Stimulated activated CD4-positive, alpha-beta T cell treated with anti-CD3 and anti-CD28 coated beads, Interleukin-1b, Interleukin-23, amount 100 ng/mL, for 1 hour (primary cell): ENCODE results near the gene FEZ2.
"Not testable (repeated sequence)": the region's sequence is repeated elsewhere in the genome, so short reads cannot be mapped to it uniquely, and the experiment has no call there.

Source experiments
- DNase-seq, 2 donors: peaks; one replicate each; pipeline ENCODE4 v3.0.0-alpha.2; 2020; ENCODE audit warnings: low read depth in 2 of 2

The FEZ2 gene, protein sequence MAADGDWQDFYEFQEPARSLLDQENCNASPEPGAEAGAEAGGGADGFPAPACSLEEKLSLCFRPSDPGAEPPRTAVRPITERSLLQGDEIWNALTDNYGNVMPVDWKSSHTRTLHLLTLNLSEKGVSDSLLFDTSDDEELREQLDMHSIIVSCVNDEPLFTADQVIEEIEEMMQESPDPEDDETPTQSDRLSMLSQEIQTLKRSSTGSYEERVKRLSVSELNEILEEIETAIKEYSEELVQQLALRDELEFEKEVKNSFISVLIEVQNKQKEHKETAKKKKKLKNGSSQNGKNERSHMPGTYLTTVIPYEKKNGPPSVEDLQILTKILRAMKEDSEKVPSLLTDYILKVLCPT

GRCh38 chr2:36597532-36598377, at the start of gene FEZ2:
Gene FEZ2 (minus strand): TSS chr2:36598168. CDS start chr2:36598142, 26 bp downstream.
- peak in 1 of 2 donors; percentile 30 for DNase-seq

GRCh38 chr2:36634981-36635597, 37.1 kb upstream of the FEZ2 start:
- DNase-seq: no peak

DNA sequence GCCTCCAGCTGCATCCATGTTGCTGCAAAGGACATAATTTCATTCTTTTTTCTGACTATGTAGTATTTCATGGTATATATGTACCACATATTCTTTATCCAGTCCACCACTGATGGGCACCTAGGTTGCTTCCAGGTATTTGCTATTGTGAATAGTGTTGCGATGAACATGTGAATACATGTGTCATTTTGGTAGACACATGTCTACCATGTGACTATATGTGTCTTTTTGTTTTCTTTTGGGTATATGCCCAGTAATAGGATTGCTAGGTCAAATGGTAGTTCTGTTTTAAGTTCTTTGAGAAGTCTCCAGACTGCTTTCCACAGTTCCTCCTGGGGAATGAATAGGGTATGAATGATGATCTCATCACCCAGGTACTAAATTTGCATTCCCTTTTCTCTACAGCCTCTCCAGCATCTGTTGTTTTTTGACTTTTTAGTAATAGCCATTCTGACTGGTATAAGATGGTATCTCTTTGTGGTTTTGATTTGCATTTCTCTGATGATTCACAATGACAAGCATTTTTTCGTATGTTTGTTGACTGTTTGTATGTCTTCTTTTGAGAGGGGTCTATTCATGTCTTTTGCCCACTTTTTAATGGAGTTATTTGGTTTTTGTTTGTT, 35.6 kb upstream of the FEZ2 start:
- no peak for DNase-seq

GRCh38 chr2:36626756-36627155, 28.8 kb upstream of the FEZ2 start:
- no peak for DNase-seq

DNA sequence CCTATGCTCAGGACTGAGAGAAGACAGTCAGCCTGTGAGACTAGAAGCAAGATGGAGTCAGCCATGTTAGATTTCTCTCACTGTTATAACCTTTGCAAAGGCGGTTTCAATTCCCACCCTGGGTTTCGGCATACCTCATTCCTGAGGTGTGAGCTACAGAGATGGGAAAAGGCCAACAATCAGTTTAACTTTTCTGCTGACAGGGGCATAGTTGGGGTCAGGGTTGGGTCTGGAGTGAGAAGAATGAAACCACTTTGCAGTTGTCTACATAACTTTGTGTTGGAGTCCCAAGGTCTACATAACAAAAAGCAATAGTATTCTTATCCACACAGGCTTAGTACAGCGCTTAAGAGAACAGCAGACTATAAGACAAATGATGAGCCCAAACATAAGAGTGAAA, 28.1 kb upstream of the FEZ2 start:
- DNase-seq: no peak

- no peak for DNase-seq
Measured at GRCh38 chr2:36625304-36625703, 27.3 kb upstream of the FEZ2 start.

GRCh38 chr2:36620321-36620720, 22.4 kb upstream of the FEZ2 start:
- no peak for DNase-seq

DNA sequence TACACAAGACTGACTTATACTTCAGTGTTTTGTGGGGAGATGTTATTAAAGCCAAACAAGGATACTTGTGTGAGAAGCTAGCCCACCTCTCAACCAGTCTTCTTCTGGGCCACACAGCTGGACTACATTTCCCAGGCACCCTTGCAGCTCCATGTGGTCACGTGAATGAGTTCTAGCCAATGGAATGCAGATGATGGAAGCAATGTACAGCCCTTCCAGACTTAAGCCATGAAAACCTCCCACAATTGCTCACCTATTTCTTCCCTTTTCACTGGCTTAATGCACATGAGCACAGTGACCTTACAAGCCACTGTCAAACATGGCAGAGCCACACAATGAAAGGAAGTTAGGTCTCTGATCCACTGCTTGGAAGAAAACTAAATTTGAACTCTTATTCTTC, 20.4 kb upstream of the FEZ2 start:
- no peak for DNase-seq

DNA sequence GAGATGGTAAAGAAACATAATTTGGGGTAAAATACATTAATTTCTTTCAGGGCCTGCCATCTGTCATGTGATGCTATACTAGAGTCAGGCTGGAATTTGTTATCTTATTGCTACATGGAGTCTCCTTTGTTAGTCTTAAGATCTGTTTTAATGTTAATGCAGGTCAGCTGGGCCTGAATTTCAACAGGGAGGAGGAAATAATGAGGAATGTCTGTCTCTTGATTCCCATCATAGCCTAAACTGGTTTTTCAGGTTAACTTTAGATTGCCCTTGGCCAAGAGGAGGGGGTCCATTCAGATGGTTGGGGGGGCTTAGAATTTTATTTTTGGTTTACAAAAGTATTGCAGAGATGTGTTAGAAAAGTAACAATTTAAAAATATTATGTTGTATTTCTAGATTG, 19.0 kb upstream of the FEZ2 start:
- DNase-seq: no peak

GRCh38 chr2:36615222-36615621, 17.3 kb upstream of the FEZ2 start:
- DNase-seq: no peak

- no peak for DNase-seq
Measured at GRCh38 chr2:36613801-36614200, 15.8 kb upstream of the FEZ2 start.

DNA sequence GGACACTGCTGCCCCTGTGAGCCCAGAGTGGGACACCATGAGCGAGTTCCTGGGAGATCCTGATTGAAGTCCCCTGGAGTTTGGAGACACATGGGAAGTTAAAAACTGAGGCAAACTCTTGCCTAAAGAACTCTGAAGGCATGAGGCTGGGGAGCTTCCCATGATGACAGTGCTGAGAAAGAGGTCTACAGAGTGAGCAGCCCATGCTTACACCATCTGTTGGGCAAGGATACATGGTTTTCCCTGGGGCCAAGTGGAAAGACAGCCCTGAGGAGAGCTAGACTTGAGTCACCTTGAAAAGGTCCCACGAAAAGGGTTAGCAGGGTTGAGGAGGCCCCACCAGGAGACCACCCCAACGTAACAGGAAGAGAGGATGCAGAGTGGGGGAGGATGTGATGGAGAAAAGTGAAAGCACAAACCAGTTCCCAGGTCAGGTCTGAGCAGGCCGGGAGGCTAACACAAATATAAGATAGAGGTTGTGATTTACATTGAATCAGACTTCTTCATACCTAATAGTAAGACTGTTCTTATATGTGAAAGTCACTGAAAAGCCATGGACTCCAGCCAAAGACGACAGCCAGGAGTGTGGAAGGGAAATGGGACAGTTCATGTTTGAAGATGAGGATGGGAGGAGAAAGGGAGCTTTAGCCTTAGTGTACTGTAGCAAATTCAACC, 13.5 kb upstream of the FEZ2 start:
- no peak for DNase-seq

GRCh38 chr2:36609507-36609906, 11.5 kb upstream of the FEZ2 start:
- DNase-seq: no peak

DNA sequence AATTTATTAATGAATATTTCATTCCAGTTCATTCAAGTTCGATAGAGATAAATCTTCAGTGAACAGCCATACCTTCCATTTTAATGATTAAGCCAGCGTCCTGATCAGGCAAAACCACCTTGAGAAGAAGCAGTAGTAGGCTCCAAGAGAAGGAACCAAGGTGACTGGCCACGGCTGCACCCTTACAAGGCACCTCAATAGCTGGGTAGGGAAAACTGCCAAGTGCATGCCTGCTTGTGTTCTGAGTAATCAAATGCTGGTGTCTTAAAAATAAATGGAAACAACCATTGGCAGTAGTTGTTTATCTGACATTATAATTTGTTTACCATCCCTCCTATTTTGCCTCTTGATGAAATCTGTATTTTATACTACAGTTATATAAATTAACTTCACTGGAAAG, 10.0 kb upstream of the FEZ2 start:
- DNase-seq: no peak

DNA sequence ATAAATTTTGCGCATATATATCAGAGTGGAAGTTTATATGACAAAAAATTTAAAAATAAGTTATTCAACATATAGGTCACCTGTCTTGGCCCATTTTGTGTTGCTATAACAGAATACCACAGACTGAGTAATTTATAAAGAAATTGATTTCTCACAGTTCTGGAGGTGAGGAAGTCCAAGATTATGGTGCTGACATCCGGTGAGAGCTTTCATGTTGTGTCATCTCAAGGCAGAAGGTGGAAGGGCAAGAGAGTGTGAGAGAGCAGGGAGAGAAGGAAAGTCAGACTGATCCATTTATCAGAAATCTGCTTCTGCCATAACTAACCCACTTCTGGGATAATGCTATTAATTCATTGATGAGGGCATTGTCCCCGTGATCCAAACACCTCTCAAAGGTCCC, 9.0 kb upstream of the FEZ2 start:
- no peak for DNase-seq

DNA sequence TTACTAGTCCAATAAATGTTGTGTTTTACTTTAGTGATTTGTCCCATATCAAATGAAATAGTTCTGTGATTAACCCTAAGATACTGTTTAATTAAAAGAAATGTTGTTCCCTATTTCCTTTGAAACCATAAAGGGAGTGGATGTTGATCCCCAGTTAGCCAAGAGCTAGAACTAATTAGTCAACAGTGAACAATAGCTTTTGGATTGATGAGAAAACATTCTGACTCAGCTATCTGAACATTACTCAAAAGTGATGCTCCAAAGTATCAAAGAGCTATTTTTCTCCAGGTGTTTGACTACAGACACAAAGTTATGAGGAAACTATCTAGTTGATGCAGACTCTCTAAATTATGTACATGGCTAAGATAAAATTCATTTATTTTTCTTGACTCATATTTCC, 7.3 kb upstream of the FEZ2 start:
- no peak for DNase-seq

GRCh38 chr2:36603629-36604028, 5.7 kb upstream of the FEZ2 start:
- not testable (repeated sequence) for DNase-seq

- DNase-seq: no peak
Measured at GRCh38 chr2:36597003-36597531, 901 bp downstream of the FEZ2 start.

DNA sequence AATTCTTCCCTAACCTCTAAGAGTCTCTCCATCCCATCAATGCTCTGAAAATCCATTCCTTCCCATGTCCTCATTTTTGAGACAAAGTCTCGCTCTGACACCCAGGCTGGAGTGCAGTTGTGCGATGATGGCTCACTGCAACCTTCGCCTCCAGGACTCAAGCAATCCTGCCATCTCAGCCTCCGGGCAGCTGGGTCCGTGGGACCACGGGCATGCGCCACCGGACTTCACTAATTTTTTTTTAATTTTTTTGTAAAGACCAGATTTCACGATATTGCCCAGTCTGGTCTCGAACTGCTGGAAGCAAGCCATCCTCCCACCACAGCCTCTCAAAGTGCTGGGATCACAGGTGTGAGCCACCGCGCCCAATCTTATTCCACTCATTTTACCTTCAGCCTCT, 1.6 kb downstream of the FEZ2 start:
- DNase-seq: no peak

DNA sequence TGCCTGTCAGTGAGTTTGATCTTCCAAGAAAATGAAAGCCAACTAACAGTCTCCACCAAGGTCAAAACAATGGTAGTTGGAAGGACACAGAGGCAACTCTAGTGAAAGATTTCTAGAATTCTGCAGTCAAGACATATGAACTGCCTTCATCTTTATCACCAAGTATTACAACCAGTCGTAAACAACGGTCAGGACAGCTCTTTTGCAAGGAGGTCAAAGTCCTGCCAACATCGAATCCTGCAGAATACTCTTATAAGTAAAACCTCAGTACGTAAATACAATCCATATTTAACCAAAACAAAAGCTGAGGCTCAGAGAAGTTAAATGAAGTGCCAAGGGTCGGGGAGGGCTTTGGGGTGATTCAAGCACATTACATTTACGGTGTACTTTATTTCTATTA, 3.1 kb downstream of the FEZ2 start:
- no peak for DNase-seq

DNA sequence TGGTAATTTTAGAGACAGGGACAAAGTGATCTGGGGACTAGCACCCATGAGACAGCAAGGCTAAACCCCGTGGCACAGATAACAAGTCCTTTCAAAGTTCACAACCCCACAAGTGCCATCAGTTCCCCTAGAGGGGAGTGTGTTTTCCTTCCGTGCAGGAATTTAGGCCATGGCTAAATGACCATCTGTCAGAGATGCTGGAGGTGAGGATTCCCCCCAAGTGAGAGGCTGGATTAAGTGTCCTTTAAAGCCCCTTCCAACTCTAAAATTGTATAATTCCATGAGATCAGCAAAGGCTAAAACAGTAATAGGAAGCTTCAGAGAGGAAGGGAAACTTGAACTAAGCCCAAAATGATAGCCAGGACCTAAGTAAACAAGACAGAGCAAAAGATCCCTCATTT, 8.7 kb downstream of the FEZ2 start:
- DNase-seq: no peak
